ENCODE data around the gene HCN4. TPM values are rescaled to one million over a fixed set of nuclear protein-coding genes. Genes with fewer than 3 reads are reported as not detected.

HCN4 gene
- polyA plus RNA-seq, 1 donor, result 1.2 TPM

- no peak for DNase-seq
Observed at GRCh38 chr15:73345658-73346057, 23.1 kb downstream of the HCN4 start.

- no peak for DNase-seq
Observed at GRCh38 chr15:73344056-73344455, 24.7 kb downstream of the HCN4 start.

DNA sequence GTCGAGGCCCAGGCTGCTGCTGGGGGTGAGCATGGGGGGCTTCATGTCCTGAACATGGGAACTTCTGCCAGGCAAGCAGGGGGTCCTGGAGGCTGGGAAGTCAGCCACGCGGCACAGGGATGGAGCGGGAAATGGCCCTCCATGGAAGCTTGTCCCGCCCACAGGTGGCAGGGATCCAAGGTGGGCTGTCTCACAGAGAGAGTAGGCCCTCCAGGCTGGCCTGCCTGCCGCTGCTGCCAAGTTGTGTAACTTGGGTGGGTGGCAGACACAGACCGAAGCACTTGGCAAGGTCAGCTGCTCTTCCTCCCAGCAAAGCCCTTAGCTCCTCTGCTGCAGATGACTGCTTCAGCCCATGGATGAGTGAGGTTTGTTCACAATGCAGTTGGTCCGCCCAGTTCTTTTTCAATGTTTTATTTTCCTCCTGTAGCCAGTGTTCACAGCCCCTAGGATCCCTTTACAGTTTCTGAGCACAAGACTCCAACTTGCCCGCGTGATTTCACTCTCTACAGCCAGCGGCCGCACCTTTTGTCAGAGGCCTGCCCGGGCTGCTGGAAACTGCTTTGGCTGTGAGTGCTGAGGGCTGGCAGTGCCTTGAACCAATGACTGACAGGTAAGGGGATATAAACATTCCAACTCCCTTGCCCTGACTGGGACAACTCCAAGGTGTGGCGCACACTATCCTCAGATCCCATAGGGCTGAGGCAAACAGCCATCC is 26.7 kb downstream of the HCN4 start:
- DNase-seq, result no peak

- no peak for DNase-seq
Observed at GRCh38 chr15:73340502-73341192, 28.1 kb downstream of the HCN4 start.

DNA sequence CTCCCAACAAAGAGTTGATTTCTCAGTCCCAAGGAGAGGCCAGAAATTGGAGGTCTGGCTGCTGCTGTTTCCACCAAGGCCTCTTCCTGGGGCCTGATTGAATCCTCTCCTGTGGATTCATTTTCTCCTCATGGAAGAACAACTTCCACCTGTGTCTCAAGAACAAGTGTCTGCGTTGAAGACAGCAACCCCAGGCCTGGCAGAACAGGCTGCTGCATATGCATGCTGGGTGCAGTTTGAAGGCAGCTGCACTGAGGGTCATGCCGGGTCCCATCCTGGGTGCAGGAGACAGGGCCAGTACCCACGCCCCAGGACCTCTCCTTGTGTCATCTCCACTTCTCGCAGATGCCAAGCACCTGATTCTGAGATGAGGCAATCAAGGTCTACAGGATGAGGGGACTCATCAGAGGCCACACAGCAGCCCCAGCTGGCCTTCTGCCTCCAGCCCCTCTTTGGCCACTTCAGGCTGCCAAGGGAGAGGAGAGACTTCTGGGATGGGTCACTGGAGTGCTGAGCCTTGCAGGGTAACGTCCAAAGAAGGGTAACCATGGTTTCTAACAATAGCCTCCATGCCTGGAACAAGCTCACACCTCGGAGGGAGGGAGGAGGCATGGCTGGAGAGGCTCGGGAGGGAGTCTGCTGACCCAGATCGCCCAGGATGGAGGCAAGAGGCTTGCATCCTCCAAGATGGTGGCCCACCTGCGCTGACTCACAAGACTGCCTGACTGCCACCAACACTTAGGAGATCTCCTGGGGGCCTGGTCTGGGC is 30.0 kb downstream of the HCN4 start:
- DNase-seq, result no peak

DNA sequence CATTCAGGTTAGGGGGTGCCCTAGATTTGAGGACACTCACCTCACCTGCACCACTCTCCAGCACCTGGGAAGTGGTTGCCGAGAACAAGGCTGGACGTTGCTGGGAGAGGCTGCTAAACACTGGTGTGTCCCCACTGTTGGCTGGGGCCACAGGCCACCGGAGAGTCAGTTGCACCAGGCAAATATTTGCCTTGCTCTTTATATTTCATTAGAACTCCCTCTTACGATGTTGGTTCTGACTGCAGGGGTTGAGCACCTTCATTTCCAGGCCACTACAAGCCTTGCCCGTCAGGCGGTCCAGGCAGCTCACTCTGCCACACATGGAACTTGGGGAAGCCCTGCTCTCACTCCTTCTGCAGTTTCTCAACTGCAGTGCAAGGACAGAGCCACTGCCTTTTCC is 30.7 kb downstream of the HCN4 start:
- DNase-seq, result no peak

GRCh38 chr15:73337187-73337586 is 31.6 kb downstream of the HCN4 start:
- no peak for DNase-seq

DNA sequence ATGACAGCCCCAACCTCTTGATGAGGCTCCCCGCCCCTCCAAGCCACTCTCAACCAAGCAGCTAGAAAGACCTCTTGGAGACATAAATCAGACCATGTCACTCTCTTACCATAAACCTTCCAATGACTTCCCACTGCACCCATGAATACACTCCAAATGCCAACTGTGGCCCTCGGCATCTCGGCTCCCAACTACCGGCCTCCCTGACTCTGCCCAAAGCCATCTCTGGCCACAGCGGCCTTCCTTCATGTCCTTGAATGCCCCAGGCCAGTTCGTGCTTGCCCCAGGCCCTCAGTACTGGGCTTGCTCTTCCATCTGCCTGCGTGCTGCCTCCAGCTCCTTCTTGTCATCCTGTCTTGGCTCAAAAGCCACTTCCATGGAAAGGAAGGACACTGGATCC is 32.0 kb downstream of the HCN4 start:
- no peak for DNase-seq

GRCh38 chr15:73335471-73335870 is 33.3 kb downstream of the HCN4 start:
- DNase-seq, result no peak

DNA sequence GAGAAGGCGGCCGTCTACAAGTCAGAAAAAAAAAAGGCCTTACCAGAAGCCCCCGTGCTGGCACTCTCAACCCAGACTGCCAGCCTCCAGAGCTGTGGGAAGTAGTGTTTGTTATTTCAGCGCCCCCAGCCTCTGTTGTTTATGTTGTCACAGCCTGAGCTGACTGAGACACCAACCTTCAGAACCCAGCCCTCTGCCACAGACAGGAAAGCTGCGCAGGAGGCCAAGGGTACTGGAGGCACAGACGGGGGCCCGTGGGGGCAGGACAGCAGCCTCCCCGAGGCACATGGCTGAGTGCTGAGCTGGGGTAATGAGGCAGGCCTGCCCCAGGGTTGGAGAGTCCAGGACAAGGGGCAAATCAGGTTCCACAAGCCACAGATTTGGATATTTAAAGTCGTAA is 33.7 kb downstream of the HCN4 start:
- no peak for DNase-seq

DNA sequence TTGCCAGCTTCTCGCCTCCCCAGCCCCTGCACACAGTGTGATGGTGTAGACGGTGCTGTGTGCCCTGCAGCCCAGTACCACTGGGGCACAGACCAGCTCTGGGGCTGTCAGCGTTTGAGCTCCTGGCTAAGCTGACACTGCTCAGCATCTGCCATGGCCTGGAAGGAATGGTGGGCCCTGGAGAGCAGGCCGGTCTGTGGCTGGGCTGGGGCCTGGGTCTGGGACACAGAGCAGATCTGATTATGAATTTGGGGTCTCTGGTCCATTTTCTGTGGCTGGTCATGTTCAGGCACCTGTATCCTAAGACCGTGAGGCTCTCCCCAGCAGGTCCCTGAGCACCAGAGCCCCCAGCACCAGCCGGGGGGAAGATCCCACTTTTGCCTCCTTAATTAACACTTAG is 34.7 kb downstream of the HCN4 start:
- DNase-seq, result no peak

GRCh38 chr15:73333001-73333400 is 35.8 kb downstream of the HCN4 start:
- no peak for DNase-seq

- no peak for DNase-seq
Observed at GRCh38 chr15:73331991-73332925, 36.5 kb downstream of the HCN4 start.

GRCh38 chr15:73331501-73331900 is 37.3 kb downstream of the HCN4 start:
- DNase-seq, result no peak

GRCh38 chr15:73330206-73331051 is 38.3 kb downstream of the HCN4 start:
- no peak for DNase-seq

GRCh38 chr15:73329501-73330200 is 39.1 kb downstream of the HCN4 start:
- no peak for DNase-seq

- no peak for DNase-seq
Observed at GRCh38 chr15:73328981-73329380, 39.8 kb downstream of the HCN4 start.

DNA sequence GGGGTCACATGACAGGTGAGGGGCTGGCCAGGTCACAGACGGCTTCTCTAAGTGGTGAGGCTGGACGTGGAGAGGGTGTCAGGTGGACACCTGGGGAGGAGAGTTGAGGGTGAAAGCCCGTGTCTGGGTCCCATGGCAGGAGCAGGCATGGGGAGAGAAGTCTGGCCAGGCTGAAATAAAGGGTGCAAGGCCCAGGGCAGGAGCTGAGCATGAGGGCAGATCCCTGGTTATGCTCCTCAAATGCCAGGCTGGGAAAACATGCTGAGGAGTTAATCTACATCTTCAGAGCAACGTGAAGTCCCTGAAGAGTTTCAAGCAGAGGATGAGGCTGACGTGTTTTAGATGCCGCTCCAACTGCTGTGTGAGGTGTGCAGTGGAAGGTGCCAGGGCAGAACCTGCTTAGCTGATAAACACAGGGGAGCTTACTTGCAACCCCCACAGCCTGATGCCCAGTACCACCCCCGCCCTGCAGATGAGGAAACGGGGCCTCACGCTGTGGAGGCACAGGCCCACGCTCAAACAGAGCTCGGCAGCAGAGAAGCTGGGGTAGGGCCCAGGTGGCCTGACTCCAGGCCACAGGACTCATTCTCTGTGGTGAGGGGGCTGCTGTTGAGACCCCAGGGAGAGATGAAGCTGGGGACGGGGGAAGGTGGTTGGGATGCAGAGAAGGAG is 40.5 kb downstream of the HCN4 start:
- no peak for DNase-seq

DNA sequence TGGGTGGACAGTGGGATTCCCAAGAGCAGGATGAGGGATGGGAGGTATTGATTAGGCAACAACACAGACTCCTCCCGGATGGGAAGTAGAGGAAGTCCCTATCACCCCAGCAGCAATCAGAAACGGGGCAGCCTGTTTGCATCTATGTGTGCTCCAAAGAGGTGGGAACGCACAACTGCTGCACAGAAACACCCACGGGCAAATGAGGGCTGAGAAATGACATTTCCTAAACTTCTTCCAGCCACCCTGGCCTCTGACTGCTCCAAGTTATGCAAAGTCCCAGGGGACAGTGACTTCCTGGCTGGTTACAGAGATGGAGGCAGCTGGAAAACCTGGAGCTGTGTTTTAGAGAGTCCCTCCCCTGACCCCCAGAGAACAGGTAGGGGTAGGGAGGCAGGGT is 42.6 kb downstream of the HCN4 start:
- DNase-seq, result no peak
